Hematopoietic multipotent progenitor cell treated with erythropoietin and hydrocortisone succinate and interleukin-3 and kit ligand, for 15 days (in vitro differentiated cells): Measurements from ENCODE around the gene C5orf46.
"Not testable (repeated sequence)": the region's sequence is repeated elsewhere in the genome, so short reads cannot be mapped to it uniquely, and the experiment has no call there.

Source experiments
- DNase-seq: peaks from one replicate; pipeline ENCODE4 v3.0.0-alpha.2; 2015; ENCODE audit warnings: low spot score

C5orf46 gene

GRCh38 chr5:147893820-147894219, 12.5 kb downstream of the C5orf46 start:
- no peak for DNase-seq

GRCh38 chr5:147892696-147893296, 13.5 kb downstream of the C5orf46 start:
- no peak for DNase-seq

GRCh38 chr5:147887930-147888329, 18.4 kb downstream of the C5orf46 start:
- DNase-seq = no peak

- no peak for DNase-seq
Measured at GRCh38 chr5:147887026-147887627, 19.2 kb downstream of the C5orf46 start.

- no peak for DNase-seq
Measured at GRCh38 chr5:147882586-147883313, 23.6 kb downstream of the C5orf46 start.

GRCh38 chr5:147880487-147880886, 25.9 kb downstream of the C5orf46 start:
- no peak for DNase-seq

GRCh38 chr5:147879784-147880183, 26.6 kb downstream of the C5orf46 start:
- DNase-seq = no peak

GRCh38 chr5:147878066-147878759, 28.1 kb downstream of the C5orf46 start, which contains the start of gene SCGB3A2:
SCGB3A2 (plus strand) TSS chr5:147878711; CDS start chr5:147878804, 93 bp downstream.
- no peak for DNase-seq

GRCh38 chr5:147876626-147877025, 29.7 kb downstream of the C5orf46 start:
- no peak for DNase-seq

GRCh38 chr5:147876141-147876540, 30.2 kb downstream of the C5orf46 start:
- DNase-seq = no peak

GRCh38 chr5:147874910-147875367, 31.4 kb downstream of the C5orf46 start:
- no peak for DNase-seq

GRCh38 chr5:147874118-147874875, 32.0 kb downstream of the C5orf46 start:
- not testable (repeated sequence) for DNase-seq

- DNase-seq = not testable (repeated sequence)
Measured at GRCh38 chr5:147872744-147873435, 33.4 kb downstream of the C5orf46 start.

GRCh38 chr5:147871980-147872549, 34.3 kb downstream of the C5orf46 start:
- DNase-seq = not testable (repeated sequence)

GRCh38 chr5:147869892-147870291, 36.4 kb downstream of the C5orf46 start:
- DNase-seq = not testable (repeated sequence)

GRCh38 chr5:147869112-147869511, 37.2 kb downstream of the C5orf46 start:
- no peak for DNase-seq

- DNase-seq = no peak
Measured at GRCh38 chr5:147863454-147864158, 42.7 kb downstream of the C5orf46 start.

GRCh38 chr5:147860641-147861025, 45.7 kb downstream of the C5orf46 start:
- no peak for DNase-seq

- DNase-seq = no peak
Measured at GRCh38 chr5:147859962-147860640, 46.2 kb downstream of the C5orf46 start.

- DNase-seq = no peak
Measured at GRCh38 chr5:147858565-147858964, 47.8 kb downstream of the C5orf46 start.
